ENCODE data around the gene MAP3K12. TPM values are rescaled to one million over a fixed set of nuclear protein-coding genes. Genes with fewer than 3 reads are reported as not detected.

MAP3K12 gene
- total and polyA plus RNA-seq, 2 experiments from 2014 or later = 6.6 to 17.9 TPM

- H3K27me3 Mint-ChIP-seq (ENCODE audit: insufficient read depth, low read depth, poor library complexity) = peaks cover 20% of the 10 kb centered on the region
- Histone ChIP-seq H3K79me2 (replicated peaks; ENCODE audit: insufficient read depth) (peaks cover 17% of the 10 kb centered on the region; the same call in 1 of the 2 replicates), H3F3A (replicated peaks; ENCODE audit: low read depth) (peaks cover 16% of the 10 kb centered on the region), H3K4me3 (no peak overlapping the region), H3K27ac (ENCODE audit: low read depth) (no peak overlapping the region), H2AFZ (no peak overlapping the region), H4K20me1 (replicated peaks; ENCODE audit: insufficient read depth) (no peaks in the 10 kb centered on the region; the same call in 1 of the 2 replicates), H3K27me3 (ENCODE audit: insufficient read depth) (no peaks in the 10 kb centered on the region), H3K4me1 (ENCODE audit: insufficient read depth) (peaks cover 41% of the 10 kb centered on the region), H3K4me2 (peak overlapping the region; percentile 22; the same call in 1 of the 2 replicates), H3K9me2 (ENCODE audit: insufficient read depth) (no peaks in the 10 kb centered on the region), H3K36me3 (ENCODE audit: insufficient read depth) (no peaks in the 10 kb centered on the region)
- TF ChIP-seq EZH2phosphoT487 (IDR thresholded peaks at IDR 0.05; ENCODE audit: unreplicated experiment) = no peak
- no peak for TF ChIP-seq ETS1 (IDR thresholded peaks at IDR 0.05)
- no peak for TF ChIP-seq ZNF331 (CRISPR knock-in tag; IDR thresholded peaks at IDR 0.05; ENCODE audit: low read depth)
- no peak for TF ChIP-seq EZH2 (IDR thresholded peaks at IDR 0.05; ENCODE audit: low read depth, unreplicated experiment)
- TF ChIP-seq POLR2AphosphoS5 (IDR thresholded peaks at IDR 0.05; ENCODE audit: low read depth) = no peak
- TF ChIP-seq JUNB (IDR thresholded peaks at IDR 0.05; ENCODE audit: unreplicated experiment) = no peak
- TF ChIP-seq, protein P1, sequence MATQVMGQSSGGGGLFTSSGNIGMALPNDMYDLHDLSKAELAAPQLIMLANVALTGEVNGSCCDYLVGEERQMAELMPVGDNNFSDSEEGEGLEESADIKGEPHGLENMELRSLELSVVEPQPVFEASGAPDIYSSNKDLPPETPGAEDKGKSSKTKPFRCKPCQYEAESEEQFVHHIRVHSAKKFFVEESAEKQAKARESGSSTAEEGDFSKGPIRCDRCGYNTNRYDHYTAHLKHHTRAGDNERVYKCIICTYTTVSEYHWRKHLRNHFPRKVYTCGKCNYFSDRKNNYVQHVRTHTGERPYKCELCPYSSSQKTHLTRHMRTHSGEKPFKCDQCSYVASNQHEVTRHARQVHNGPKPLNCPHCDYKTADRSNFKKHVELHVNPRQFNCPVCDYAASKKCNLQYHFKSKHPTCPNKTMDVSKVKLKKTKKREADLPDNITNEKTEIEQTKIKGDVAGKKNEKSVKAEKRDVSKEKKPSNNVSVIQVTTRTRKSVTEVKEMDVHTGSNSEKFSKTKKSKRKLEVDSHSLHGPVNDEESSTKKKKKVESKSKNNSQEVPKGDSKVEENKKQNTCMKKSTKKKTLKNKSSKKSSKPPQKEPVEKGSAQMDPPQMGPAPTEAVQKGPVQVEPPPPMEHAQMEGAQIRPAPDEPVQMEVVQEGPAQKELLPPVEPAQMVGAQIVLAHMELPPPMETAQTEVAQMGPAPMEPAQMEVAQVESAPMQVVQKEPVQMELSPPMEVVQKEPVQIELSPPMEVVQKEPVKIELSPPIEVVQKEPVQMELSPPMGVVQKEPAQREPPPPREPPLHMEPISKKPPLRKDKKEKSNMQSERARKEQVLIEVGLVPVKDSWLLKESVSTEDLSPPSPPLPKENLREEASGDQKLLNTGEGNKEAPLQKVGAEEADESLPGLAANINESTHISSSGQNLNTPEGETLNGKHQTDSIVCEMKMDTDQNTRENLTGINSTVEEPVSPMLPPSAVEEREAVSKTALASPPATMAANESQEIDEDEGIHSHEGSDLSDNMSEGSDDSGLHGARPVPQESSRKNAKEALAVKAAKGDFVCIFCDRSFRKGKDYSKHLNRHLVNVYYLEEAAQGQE (IDR thresholded peaks at IDR 0.05; ENCODE audit: unreplicated experiment) = no peak
- no peak for TF ChIP-seq CREB1 (CRISPR knock-in tag; IDR thresholded peaks at IDR 0.05; ENCODE audit: low read depth)
- TF ChIP-seq, protein P2, sequence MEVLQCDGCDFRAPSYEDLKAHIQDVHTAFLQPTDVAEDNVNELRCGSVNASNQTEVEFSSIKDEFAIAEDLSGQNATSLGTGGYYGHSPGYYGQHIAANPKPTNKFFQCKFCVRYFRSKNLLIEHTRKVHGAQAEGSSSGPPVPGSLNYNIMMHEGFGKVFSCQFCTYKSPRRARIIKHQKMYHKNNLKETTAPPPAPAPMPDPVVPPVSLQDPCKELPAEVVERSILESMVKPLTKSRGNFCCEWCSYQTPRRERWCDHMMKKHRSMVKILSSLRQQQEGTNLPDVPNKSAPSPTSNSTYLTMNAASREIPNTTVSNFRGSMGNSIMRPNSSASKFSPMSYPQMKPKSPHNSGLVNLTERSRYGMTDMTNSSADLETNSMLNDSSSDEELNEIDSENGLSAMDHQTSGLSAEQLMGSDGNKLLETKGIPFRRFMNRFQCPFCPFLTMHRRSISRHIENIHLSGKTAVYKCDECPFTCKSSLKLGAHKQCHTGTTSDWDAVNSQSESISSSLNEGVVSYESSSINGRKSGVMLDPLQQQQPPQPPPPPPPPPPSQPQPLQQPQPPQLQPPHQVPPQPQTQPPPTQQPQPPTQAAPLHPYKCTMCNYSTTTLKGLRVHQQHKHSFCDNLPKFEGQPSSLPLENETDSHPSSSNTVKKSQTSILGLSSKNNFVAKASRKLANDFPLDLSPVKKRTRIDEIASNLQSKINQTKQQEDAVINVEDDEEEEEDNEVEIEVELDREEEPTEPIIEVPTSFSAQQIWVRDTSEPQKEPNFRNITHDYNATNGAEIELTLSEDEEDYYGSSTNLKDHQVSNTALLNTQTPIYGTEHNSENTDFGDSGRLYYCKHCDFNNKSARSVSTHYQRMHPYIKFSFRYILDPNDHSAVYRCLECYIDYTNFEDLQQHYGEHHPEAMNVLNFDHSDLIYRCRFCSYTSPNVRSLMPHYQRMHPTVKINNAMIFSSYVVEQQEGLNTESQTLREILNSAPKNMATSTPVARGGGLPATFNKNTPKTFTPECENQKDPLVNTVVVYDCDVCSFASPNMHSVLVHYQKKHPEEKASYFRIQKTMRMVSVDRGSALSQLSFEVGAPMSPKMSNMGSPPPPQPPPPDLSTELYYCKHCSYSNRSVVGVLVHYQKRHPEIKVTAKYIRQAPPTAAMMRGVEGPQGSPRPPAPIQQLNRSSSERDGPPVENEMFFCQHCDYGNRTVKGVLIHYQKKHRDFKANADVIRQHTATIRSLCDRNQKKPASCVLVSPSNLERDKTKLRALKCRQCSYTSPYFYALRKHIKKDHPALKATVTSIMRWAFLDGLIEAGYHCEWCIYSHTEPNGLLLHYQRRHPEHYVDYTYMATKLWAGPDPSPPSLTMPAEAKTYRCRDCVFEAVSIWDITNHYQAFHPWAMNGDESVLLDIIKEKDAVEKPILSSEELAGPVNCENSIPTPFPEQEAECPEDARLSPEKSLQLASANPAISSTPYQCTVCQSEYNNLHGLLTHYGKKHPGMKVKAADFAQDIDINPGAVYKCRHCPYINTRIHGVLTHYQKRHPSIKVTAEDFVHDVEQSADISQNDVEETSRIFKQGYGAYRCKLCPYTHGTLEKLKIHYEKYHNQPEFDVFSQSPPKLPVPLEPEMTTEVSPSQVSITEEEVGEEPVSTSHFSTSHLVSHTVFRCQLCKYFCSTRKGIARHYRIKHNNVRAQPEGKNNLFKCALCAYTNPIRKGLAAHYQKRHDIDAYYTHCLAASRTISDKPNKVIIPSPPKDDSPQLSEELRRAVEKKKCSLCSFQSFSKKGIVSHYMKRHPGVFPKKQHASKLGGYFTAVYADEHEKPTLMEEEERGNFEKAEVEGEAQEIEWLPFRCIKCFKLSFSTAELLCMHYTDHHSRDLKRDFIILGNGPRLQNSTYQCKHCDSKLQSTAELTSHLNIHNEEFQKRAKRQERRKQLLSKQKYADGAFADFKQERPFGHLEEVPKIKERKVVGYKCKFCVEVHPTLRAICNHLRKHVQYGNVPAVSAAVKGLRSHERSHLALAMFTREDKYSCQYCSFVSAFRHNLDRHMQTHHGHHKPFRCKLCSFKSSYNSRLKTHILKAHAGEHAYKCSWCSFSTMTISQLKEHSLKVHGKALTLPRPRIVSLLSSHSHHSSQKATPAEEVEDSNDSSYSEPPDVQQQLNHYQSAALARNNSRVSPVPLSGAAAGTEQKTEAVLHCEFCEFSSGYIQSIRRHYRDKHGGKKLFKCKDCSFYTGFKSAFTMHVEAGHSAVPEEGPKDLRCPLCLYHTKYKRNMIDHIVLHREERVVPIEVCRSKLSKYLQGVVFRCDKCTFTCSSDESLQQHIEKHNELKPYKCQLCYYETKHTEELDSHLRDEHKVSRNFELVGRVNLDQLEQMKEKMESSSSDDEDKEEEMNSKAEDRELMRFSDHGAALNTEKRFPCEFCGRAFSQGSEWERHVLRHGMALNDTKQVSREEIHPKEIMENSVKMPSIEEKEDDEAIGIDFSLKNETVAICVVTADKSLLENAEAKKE (CRISPR knock-in tag; IDR thresholded peaks at IDR 0.05) = no peak
- TF ChIP-seq STAT1 (IDR thresholded peaks at IDR 0.05; ENCODE audit: unreplicated experiment) = no peak
- TF ChIP-seq ZNF114 (CRISPR knock-in tag; IDR thresholded peaks at IDR 0.05) = no peak
- TF ChIP-seq CTCF (conservative IDR thresholded peaks at IDR 0.05; ENCODE audit: low read depth in 2 of 2) = no peak
- no peak for TF ChIP-seq NANOG (IDR thresholded peaks at IDR 0.05; ENCODE audit: borderline replicate concordance)
- peak; percentile 8 for ATAC-seq
- peaks cover 3% of the 10 kb centered on the region for H3K9me3 Mint-ChIP-seq
- H3K36me3 Mint-ChIP-seq (ENCODE audit: low read depth) = peaks cover 3% of the 10 kb centered on the region; the same call in 2 of the 3 replicates
- H3K27ac Mint-ChIP-seq = peak overlapping the region; percentile 75
- peak; percentile 83 for DNase-seq (ENCODE audit: low spot score)
- peaks cover 62% of the 10 kb centered on the region for H3K4me1 Mint-ChIP-seq
- peak overlapping the region; percentile 22 for H3K4me3 Mint-ChIP-seq
These were observed 3.1 kb downstream of the MAP3K12 start for GRCh38 chr12:53495903-53496751.

All from GM23338 (cell line).